SK-N-MC (cell line): ENCODE measurements around the gene PDE3B.

Source experiments
- DNase-seq: peaks from one replicate; pipeline ENCODE4 v3.0.0-alpha.2; 2011; ENCODE audit warnings: low read depth, low spot score
- H3K27ac ChIP-seq: fragments of 200-600 bp; sonication (generic); 2 replicates; pipeline ENCODE4 v1.5.1; 2016; ENCODE audit warnings: mixed run types
- H3K36me3 ChIP-seq: fragments of 200-600 bp; sonication (generic); 2 replicates; pipeline ENCODE4 v1.6.1; 2017; ENCODE audit warnings: antibody characterized with exemption, low read length, mixed read lengths; ENCODE audit not compliant: insufficient read depth
- H3K4me3 ChIP-seq: fragments of 200-600 bp; sonication (generic); 2 replicates; pipeline ENCODE4 v1.5.1; 2016
- H3K9ac ChIP-seq: fragments of 200-600 bp; sonication (generic); 2 replicates; pipeline ENCODE4 v1.8.0; 2017; ENCODE audit warnings: mixed run types, mixed read lengths; ENCODE audit not compliant: insufficient read length
- H3K9me3 ChIP-seq: fragments of 200-600 bp; sonication (generic); 2 replicates; pipeline ENCODE4 v1.6.1; 2017; ENCODE audit warnings: low read depth, mild to moderate bottlenecking, antibody characterized with exemption, low read length, moderate library complexity, mixed read lengths
- EZH2 ChIP-seq: fragments of 200-600 bp; sonication (generic); IDR thresholded peaks from one replicate; pipeline ENCODE4 v1.6.1; 2017; ENCODE audit warnings: antibody characterized with exemption
- FOXP2 ChIP-seq: optimal IDR thresholded peaks from 2 replicates; pipeline ENCODE3; 2011; ENCODE audit warnings: mild to moderate bottlenecking, moderate library complexity; ENCODE audit not compliant: insufficient read depth; ENCODE audit errors: extremely low read length, control extremely low read depth
- POLR2AphosphoS5 ChIP-seq: IDR thresholded peaks from 2 replicates; pipeline ENCODE4 v1.6.1; 2012; ENCODE audit warnings: mild to moderate bottlenecking, low read depth, low read length, borderline replicate concordance

The PDE3B gene

GRCh38 chr11:14894657-14895598 lies 251.3 kb downstream of the PDE3B start:
- no peaks in the 10 kb centered on the region for H3K9me3 ChIP-seq
- peak overlapping the region; percentile 58 for H3K9ac ChIP-seq
- TF ChIP-seq EZH2 (no peak), POLR2AphosphoS5 (peak; percentile 34; the same call in 1 of the 2 replicates), FOXP2 (no peak)
- no peak overlapping the region for H3K4me3 ChIP-seq
- DNase-seq, result peak; percentile 78
- H3K27ac ChIP-seq, result peak overlapping the region; percentile 91
- H3K36me3 ChIP-seq, result no peaks in the 10 kb centered on the region

- H3K9me3 ChIP-seq, result no peaks in the 10 kb centered on the region
- H3K9ac ChIP-seq, result no peak overlapping the region
- no peak overlapping the region for H3K4me3 ChIP-seq
- H3K36me3 ChIP-seq, result no peaks in the 10 kb centered on the region
- no peak for DNase-seq
- TF ChIP-seq FOXP2, result no peak
- TF ChIP-seq EZH2, result no peak
- TF ChIP-seq POLR2AphosphoS5, result no peak
- H3K27ac ChIP-seq, result no peak overlapping the region
These were observed 254.8 kb downstream of the PDE3B start for GRCh38 chr11:14898355-14898754.

GRCh38 chr11:14898906-14899305 lies 255.3 kb downstream of the PDE3B start:
- no peaks in the 10 kb centered on the region for H3K36me3 ChIP-seq
- H3K9me3 ChIP-seq, result no peaks in the 10 kb centered on the region
- H3K27ac ChIP-seq, result no peak overlapping the region
- TF ChIP-seq FOXP2 (no peak), EZH2 (no peak), POLR2AphosphoS5 (no peak)
- no peak overlapping the region for H3K4me3 ChIP-seq
- H3K9ac ChIP-seq, result no peak overlapping the region
- no peak for DNase-seq

- Histone ChIP-seq H3K9me3 (no peaks in the 10 kb centered on the region), H3K27ac (no peak overlapping the region), H3K36me3 (no peaks in the 10 kb centered on the region), H3K9ac (no peak overlapping the region), H3K4me3 (no peak overlapping the region)
- TF ChIP-seq POLR2AphosphoS5 (no peak), FOXP2 (no peak), EZH2 (no peak)
- no peak for DNase-seq
These were observed 259.2 kb downstream of the PDE3B start for GRCh38 chr11:14902650-14903350.

- H3K4me3 ChIP-seq, result peak overlapping the region; percentile 23; the same call in 1 of the 2 replicates
- H3K36me3 ChIP-seq, result no peaks in the 10 kb centered on the region
- no peaks in the 10 kb centered on the region for H3K9me3 ChIP-seq
- TF ChIP-seq EZH2, result no peak
- no peak for TF ChIP-seq POLR2AphosphoS5
- TF ChIP-seq FOXP2, result no peak
- no peak overlapping the region for H3K9ac ChIP-seq
- H3K27ac ChIP-seq, result no peak overlapping the region
- DNase-seq, result no peak
These were observed 261.1 kb downstream of the PDE3B start for GRCh38 chr11:14904745-14905103.

- Histone ChIP-seq H3K9me3 (no peaks in the 10 kb centered on the region), H3K4me3 (peak overlapping the region; percentile 23; the same call in 1 of the 2 replicates), H3K36me3 (no peaks in the 10 kb centered on the region), H3K9ac (no peak overlapping the region), H3K27ac (no peak overlapping the region)
- TF ChIP-seq EZH2 (no peak), FOXP2 (no peak), POLR2AphosphoS5 (no peak)
- no peak for DNase-seq
These were observed 261.8 kb downstream of the PDE3B start for GRCh38 chr11:14905104-14906033.

GRCh38 chr11:14906578-14906977 lies 263.0 kb downstream of the PDE3B start:
- Histone ChIP-seq H3K9ac (no peak overlapping the region), H3K9me3 (no peaks in the 10 kb centered on the region), H3K27ac (peak overlapping the region; percentile 61), H3K36me3 (no peaks in the 10 kb centered on the region), H3K4me3 (no peak overlapping the region)
- no peak for TF ChIP-seq FOXP2
- TF ChIP-seq EZH2, result no peak
- no peak for DNase-seq

GRCh38 chr11:14906993-14907392 lies 263.4 kb downstream of the PDE3B start:
- no peak for DNase-seq
- H3K9me3 ChIP-seq, result no peaks in the 10 kb centered on the region
- no peak overlapping the region for H3K9ac ChIP-seq
- no peaks in the 10 kb centered on the region for H3K36me3 ChIP-seq
- H3K4me3 ChIP-seq, result no peak overlapping the region
- TF ChIP-seq FOXP2, result no peak
- no peak for TF ChIP-seq POLR2AphosphoS5
- TF ChIP-seq EZH2, result no peak
- H3K27ac ChIP-seq, result peak overlapping the region; percentile 61
